DMS 273 treated with DMSO at 0.1 percent for 48 hours (cell line): Measurements from ENCODE around the gene FOXP1.
"Not testable (repeated sequence)": the region's sequence is repeated elsewhere in the genome, so short reads cannot be mapped to it uniquely, and the experiment has no call there.

Source experiments
- DNase-seq: peaks from one replicate; lab custom pipeline; 2025; lab: John Stamatoyannopoulos, UW

The FOXP1 gene

GRCh38 chr3:71450162-71450561, 133.4 kb downstream of the FOXP1 start:
- DNase-seq, result no peak

- no peak for DNase-seq
Measured at GRCh38 chr3:71447803-71448202, 135.7 kb downstream of the FOXP1 start.

- no peak for DNase-seq
Measured at GRCh38 chr3:71447197-71447596, 136.3 kb downstream of the FOXP1 start.

GRCh38 chr3:71446734-71447133, 136.8 kb downstream of the FOXP1 start:
- no peak for DNase-seq

GRCh38 chr3:71446260-71446659, 137.3 kb downstream of the FOXP1 start:
- DNase-seq, result no peak

- DNase-seq, result no peak
Measured at GRCh38 chr3:71444861-71445259, 138.7 kb downstream of the FOXP1 start.

- no peak for DNase-seq
Measured at GRCh38 chr3:71444028-71444860, 139.3 kb downstream of the FOXP1 start.

- DNase-seq, result no peak
Measured at GRCh38 chr3:71443332-71443731, 140.2 kb downstream of the FOXP1 start.

- DNase-seq, result no peak
Measured at GRCh38 chr3:71442652-71443042, 140.9 kb downstream of the FOXP1 start.

GRCh38 chr3:71441925-71442651, 141.4 kb downstream of the FOXP1 start:
- no peak for DNase-seq

GRCh38 chr3:71441217-71441924, 142.2 kb downstream of the FOXP1 start:
- DNase-seq, result no peak

GRCh38 chr3:71438904-71439303, 144.6 kb downstream of the FOXP1 start:
- DNase-seq, result no peak

- DNase-seq, result no peak
Measured at GRCh38 chr3:71438071-71438685, 145.3 kb downstream of the FOXP1 start.

- DNase-seq, result no peak
Measured at GRCh38 chr3:71436337-71436736, 147.2 kb downstream of the FOXP1 start.

GRCh38 chr3:71435836-71436235, 147.7 kb downstream of the FOXP1 start:
- DNase-seq, result not testable (repeated sequence)

- DNase-seq, result no peak
Measured at GRCh38 chr3:71433631-71434030, 149.9 kb downstream of the FOXP1 start.

- DNase-seq, result no peak
Measured at GRCh38 chr3:71432044-71432975, 151.2 kb downstream of the FOXP1 start.

GRCh38 chr3:71430941-71431552, 152.5 kb downstream of the FOXP1 start:
- DNase-seq, result no peak

GRCh38 chr3:71429597-71429988, 153.9 kb downstream of the FOXP1 start:
- no peak for DNase-seq

- DNase-seq, result no peak
Measured at GRCh38 chr3:71428841-71429596, 154.5 kb downstream of the FOXP1 start.
